Gastroesophageal sphincter (tissue), 3 donors: ENCODE results near the gene COL4A2.

ENCODE experiments used
- CTCF ChIP-seq, 4 experiments: fragments of 200-600 bp in 2 of 4; fragments of 450-650 bp in 2 of 4; sonication (generic) in 1 of 4; IDR thresholded peaks; one replicate each; pipeline ENCODE4 v1.5.1; 2017 to 2019; ENCODE audit warnings: antibody characterized with exemption in 4 of 4, mild to moderate bottlenecking in 2 of 4, moderate library complexity in 2 of 4
- POLR2A ChIP-seq, 2 donors: fragments of 450-650 bp; IDR thresholded peaks; one replicate each; pipeline ENCODE4 v1.6.1; 2017; ENCODE audit warnings: antibody characterized with exemption in 2 of 2, mild to moderate bottlenecking in 2 of 2, moderate library complexity in 1 of 2
- POLR2AphosphoS5 ChIP-seq: sonication (generic); formaldehyde crosslinking; IDR thresholded peaks from one replicate; pipeline ENCODE4 v1.6.1; 2017; ENCODE audit warnings: antibody characterized with exemption

GRCh38 chr13:110468986-110469495 is 162.0 kb downstream of the COL4A2 start:
- TF ChIP-seq CTCF (IDR thresholded peaks at IDR 0.05), result no peak
- no peak for TF ChIP-seq POLR2A (IDR thresholded peaks at IDR 0.05)
- no peak for TF ChIP-seq POLR2AphosphoS5
